GM12875 (cell line): ENCODE data around the gene ZNF311.

ENCODE experiments used
- H3K4me3 ChIP-seq: one replicate; pipeline ENCODE4 v1.5.1; 2011; ENCODE audit warnings: low read depth, low read length, control low read depth
- TF ChIP-seq, protein P1 (sequence below): IDR thresholded peaks from 2 replicates; pipeline ENCODE4 v1.5.1; 2011; ENCODE audit warnings: low read depth, mild to moderate bottlenecking, control low read depth, inconsistent platforms, low read length, moderate library complexity, borderline replicate concordance; ENCODE audit not compliant: insufficient read depth

ZNF311 gene

DNA sequence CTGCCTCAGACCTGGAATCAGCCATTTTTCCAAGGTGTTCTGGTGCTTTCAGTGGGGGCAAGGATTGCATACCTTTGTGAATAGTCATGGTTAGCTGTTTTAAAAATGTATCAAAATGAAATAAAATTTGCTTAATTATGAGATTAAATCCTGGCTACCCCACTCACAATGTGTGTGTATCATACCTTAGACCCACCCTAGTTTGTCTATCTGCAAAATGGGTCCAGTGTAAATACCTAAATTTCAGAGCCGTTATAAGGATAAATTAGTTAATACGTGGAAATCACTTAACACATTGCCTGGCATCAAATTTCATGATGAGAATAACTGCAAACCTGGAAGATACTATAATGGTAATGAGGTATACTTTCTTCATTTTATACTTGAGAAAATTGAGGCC lies 3.0 kb upstream of the ZNF311 start:
- no peak overlapping the region for H3K4me3 ChIP-seq
- TF ChIP-seq, protein P1, sequence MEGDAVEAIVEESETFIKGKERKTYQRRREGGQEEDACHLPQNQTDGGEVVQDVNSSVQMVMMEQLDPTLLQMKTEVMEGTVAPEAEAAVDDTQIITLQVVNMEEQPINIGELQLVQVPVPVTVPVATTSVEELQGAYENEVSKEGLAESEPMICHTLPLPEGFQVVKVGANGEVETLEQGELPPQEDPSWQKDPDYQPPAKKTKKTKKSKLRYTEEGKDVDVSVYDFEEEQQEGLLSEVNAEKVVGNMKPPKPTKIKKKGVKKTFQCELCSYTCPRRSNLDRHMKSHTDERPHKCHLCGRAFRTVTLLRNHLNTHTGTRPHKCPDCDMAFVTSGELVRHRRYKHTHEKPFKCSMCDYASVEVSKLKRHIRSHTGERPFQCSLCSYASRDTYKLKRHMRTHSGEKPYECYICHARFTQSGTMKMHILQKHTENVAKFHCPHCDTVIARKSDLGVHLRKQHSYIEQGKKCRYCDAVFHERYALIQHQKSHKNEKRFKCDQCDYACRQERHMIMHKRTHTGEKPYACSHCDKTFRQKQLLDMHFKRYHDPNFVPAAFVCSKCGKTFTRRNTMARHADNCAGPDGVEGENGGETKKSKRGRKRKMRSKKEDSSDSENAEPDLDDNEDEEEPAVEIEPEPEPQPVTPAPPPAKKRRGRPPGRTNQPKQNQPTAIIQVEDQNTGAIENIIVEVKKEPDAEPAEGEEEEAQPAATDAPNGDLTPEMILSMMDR: no peak

DNA sequence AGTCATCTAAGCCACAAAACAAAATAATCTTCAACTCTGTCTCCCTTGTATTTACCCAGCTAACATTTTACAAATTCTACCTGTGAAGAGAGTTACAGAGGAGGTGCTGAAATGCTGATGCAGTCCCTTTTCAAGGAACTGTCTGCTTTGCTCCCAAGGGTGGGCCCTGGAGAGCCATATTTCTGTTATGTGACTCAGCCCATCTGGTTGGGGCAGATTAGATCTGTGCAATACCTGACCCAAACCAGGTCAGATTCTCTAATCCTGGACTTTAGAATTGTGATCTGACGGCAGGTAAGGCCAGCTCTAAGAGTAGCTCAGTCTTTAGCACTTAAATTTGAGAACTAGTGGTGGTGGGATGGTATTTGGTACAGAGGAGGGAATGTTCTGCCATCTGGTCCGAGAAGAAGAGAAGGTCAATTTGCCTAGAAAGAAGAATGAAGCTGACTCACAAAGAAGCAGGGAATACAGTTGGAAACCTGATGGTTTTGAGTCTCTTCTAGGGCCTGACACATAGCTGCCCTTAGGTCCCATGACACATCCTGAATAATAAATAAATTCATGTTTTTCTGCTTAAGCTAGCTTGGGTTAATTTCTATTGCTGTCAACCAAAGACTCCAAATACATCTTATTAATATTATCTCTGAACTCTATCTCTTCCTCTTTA lies 8.1 kb downstream of the ZNF311 start:
- no peak overlapping the region for H3K4me3 ChIP-seq
- TF ChIP-seq, protein P1: no peak

DNA sequence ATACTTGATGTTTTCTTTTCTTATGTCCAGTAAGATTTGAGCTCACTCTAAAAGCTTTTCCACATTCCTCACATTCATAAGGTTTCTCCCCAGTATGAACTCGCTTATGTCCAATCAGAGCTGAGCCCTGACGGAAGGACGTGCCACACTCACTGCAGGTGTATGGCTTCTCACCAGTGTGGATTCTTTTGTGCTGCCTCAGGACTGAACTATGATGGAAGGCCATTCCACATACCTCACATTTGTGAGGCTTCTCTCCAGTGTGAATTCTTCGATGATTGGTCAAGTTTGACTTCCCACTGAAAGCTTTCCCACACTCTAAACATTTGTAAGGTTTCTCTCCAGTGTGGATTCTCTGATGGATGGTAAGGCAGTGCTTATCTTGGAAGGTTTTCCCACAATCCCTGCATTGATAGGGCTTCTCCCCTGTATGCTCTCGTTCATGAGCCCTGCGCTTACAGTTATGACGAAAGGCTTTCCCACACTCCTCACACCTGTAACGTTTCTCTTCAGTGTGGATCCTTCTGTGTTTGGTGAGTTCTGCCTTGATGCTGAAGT lies 9.9 kb downstream of the ZNF311 start:
- TF ChIP-seq, protein P1: no peak
- no peak overlapping the region for H3K4me3 ChIP-seq

DNA sequence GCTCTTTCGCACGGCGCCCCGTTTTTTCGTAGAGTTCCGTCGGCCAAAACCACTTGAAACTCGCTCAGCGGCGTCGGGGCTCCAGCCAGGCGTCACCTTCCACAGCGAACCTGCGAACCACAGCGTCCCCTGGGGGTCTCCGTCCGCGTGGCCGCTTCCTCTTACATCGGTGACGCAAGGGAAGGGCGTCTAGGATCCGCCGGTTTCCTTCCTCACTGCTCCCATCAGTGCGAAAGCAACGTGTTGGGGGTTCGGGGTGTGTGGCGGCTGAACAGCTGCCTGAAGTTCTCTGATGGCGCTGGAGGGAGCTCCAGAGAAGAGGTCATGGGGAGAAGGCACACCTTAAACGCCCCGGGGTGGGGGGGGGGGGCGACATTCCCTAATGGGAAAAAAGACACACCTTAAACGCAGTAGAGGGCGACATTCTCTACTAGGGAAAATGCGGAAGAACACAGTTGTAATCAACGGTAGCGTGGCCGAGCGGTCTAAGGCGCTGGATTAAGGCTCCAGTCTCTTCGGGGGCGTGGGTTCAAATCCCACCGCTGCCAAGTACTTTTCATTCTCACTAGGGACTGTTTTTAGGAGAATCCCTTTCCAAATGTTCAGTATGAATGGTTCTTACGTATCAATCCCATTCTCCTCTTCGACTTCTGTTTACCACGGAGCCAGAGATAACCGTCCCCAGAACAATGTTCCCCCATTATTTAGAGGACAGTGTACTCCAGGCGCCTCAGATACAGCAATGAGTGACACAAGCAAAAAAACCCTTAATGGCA lies 16.4 kb downstream of the ZNF311 start:
- TF ChIP-seq, protein P1: peak; percentile 41; the same call in 1 of the 2 replicates
- H3K4me3 ChIP-seq: no peak overlapping the region

DNA sequence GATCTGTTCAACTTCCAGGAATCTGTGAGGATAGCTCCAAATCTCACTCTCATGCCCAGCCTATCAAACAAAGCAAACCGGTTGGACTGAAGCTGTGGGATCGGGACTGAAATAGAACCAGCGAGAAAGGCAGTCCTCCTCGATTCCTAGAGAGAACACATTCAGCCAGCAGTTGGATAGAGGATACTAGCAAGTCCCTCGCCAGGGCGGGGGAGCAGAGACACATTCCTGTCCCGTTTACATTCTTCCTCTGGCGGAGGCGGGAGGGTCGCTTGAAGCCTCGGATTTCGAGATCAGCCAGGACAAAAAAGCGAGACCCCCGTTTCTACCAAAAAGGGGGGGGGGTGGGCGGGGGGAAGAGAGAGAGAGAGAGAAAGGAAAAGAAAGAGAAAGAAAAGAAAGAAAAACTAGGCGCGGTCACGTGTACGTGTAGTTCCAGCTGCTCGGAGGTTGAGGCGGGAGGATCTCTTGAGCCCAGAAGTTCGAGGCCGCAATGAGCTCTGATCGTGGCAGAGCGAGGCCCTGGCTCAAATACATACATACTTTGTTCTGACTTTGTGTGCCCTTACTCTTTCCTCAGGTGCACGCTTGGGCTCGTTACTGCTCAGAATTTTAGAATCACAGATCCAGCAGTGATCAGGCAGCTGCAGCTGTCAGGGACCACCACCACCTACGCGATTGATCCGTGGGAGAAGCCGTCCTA lies 19.5 kb downstream of the ZNF311 start:
- H3K4me3 ChIP-seq: no peak overlapping the region

DNA sequence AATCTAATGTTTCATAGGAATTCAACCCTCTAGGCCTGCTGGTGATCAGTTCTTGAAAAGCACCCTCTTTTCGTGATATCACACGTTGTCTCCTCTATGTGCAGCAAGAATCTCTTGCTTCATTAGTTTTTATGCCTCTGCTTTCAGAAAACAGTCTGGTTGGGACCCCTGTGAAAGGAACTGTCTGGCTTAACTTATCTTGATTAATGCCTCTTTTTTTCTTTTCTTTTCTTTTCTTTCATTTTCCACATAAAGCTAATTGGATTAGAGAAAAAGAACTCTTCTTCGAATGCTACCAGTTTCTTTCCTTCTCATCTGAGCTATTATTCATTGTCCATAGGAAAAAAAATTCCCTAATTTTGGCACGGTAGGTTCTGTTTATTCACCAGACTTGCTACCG lies 21.3 kb downstream of the ZNF311 start:
- TF ChIP-seq, protein P1: no peak
- no peak overlapping the region for H3K4me3 ChIP-seq

More for the DNA sequence above, 19.5 kb downstream of the ZNF311 start:
- TF ChIP-seq, protein P1: no peak
